Measurements from ENCODE around the gene PLCG2.

PLCG2 gene

GRCh38 chr16:81881228-81881627, 102.1 kb downstream of the PLCG2 start:
- DNase-seq, result no peak

DNA sequence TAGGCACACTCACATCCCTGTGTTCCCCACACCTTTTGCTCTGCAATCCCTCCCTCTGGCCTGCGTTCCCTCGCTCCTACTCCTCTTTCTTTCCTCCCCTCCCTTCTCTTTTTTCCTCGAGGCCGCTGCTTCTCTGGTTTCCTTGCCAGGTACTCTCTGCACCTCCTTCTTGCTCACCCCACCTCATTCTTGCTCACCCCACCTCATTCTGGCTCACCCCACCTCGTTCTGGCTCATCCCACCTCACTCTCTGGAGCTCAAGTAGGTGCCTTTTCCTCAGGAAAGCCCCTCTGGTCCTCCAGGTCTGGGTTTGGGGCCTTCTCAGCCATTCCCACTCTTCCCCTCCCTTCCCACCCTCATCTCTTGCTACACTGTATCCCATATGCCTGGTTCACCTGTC, 103.5 kb downstream of the PLCG2 start:
- no peak for DNase-seq

- no peak for DNase-seq
These were observed 104.1 kb downstream of the PLCG2 start for GRCh38 chr16:81883235-81883634.

DNA sequence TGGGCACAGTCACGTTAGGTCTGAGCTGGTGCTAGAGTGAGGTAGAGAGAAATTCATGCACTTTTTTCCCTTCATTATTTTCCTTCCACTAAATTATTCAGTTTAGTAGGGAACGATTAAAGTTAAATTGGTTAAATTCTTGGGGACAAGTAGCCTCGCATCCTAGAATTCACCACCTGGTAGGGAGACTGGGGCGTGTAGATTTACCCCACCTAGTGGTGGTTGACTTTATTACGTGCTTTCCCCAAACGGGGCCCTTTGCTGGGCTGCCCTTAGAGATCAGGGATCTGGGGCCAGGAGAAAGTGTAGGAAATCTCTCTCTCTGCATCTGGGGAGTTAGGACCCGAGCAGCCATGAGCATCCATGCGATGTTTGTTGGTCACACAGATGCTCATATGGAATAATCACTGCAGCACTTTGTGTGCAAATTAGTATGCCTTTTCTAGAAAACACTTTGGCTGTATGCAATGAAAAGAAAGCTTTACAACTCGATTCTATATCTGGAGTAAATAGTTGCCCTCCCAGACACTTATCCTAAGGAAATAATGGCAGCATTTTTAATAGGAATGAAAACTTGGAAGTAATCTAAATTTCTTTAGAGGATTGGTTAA, 107.0 kb downstream of the PLCG2 start:
- DNase-seq, result no peak

DNA sequence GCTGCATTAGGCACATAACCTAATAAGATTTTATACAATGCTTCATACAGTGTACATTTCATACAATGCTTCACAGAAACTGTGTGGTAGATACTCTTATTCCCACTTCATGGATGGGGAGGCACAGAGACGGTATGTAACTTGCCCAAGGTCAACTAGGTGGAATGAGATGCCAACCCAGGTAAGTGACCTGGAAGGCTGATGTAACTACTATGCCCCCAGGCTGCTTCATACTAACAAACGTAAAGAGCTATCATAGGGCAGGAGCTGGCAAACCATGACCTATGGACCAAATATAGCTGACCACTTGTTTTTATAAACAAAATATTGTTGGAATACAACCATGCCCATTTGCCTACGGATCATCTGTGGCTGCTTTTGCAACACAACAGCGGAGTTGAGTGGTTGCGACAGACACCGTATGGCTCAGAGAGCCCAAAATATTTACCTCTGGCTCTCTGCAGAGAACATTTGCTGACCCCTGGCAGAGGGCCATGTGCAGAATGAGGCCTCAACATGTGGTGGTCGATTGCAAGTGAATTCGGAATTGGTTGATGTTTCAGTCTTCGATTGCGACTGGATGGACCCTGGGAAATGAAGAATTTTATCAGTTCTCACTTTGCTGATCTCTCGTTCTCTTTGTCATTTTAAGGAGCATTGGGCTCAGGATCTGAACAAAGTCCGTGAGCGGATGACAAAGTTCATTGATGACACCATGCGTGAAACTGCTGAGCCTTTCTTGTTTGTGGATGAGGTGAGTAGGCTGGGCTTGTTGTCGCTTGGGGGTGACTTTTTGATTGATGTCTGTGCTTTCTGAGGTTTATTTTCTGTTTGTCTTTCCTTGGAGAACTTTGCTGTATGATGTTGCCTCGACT, 109.7 kb downstream of the PLCG2 start:
- DNase-seq, result no peak

DNA sequence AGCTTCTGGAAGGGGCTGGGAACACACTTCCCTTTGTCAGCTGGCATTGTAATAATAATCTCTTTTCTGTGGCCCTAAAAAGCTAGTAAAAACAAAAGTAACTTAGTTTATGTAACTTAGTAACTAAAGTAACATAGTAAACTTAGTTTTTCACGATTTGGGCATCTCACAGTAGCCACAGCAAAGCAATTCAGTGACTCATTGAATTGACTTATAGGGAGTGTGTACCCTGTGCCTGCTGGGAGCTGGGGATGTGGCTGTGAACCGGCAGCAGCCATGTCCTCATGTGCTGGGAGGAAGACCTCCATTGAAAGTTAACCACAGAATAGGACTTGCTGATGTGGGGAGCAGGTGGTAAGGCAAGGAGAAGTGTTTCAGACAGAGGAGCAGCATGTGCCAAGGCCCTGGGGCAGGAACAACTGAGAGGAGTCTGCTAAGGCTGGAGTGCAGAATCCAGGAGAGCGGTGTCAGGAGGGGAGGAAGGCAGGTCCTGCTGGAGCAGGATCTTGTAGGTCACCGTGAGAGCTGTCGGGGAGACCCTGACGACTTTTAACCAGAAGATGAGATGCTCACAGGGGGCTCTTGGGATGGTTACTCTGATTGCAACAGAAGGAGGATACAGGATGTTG, 112.8 kb downstream of the PLCG2 start:
- DNase-seq, result no peak

DNA sequence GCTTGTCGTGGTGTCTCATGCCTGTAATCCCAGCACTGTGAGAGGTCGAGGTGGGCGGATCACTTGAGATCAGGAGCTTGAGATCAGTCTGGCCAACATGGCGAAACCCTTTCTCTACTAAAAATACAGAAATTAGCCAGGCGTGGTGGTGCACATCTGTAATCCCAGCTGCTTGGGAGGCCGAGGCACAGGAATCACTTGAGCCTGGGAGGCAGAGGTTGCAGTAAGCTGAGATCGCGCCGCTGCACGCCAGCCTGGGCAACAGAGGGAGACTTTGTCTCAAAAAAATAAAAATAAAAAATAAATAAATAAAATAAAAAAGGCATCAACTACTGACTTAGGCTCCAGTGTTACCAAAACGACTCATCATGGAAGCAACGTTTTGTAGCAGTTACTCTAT, 115.5 kb downstream of the PLCG2 start:
- DNase-seq, result no peak

- no peak for DNase-seq
These were observed 117.8 kb downstream of the PLCG2 start for GRCh38 chr16:81896902-81897301.

GRCh38 chr16:81899601-81900000, 120.5 kb downstream of the PLCG2 start:
- DNase-seq, result no peak

GRCh38 chr16:81900014-81900413, 120.9 kb downstream of the PLCG2 start:
- no peak for DNase-seq

DNA sequence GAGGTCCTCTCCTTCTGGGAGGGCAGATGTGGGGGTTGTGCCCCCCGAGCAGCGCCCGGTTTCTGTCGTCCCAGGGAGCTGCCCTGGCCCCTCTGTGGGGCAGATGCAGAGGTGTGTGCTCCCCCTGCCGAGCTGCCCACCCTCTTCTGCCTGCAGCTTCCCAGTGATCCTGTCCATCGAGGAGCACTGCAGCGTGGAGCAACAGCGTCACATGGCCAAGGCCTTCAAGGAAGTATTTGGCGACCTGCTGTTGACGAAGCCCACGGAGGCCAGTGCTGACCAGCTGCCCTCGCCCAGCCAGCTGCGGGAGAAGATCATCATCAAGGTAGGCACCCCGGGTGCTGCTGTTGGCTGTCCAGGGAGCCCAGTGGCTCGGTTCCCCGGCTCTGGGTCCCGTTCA, 121.4 kb downstream of the PLCG2 start:
- no peak for DNase-seq

GRCh38 chr16:81901484-81901883, 122.4 kb downstream of the PLCG2 start:
- DNase-seq, result no peak

- no peak for DNase-seq
These were observed 122.9 kb downstream of the PLCG2 start for GRCh38 chr16:81902025-81902424.

DNA sequence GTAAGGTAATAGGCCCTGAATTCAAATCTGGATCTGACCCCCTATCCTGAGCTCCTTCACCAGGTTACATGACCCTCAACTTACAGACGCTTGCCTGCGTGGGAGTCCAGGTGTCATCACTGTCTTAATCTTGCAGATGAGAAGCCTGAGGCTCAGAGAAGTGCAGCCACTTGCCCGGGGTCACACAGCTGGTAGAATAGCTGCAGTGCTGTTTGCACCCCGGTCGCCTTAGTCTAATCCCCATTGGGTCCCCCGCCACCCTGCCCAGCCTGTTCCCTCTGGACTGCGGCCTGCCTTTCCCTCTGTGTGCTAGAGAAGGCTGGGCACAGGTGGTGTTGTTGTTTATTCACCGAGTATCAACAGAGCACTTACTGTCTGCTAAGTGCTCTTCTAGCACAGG, 125.2 kb downstream of the PLCG2 start:
- no peak for DNase-seq

GRCh38 chr16:81905277-81905676, 126.2 kb downstream of the PLCG2 start:
- no peak for DNase-seq

DNA sequence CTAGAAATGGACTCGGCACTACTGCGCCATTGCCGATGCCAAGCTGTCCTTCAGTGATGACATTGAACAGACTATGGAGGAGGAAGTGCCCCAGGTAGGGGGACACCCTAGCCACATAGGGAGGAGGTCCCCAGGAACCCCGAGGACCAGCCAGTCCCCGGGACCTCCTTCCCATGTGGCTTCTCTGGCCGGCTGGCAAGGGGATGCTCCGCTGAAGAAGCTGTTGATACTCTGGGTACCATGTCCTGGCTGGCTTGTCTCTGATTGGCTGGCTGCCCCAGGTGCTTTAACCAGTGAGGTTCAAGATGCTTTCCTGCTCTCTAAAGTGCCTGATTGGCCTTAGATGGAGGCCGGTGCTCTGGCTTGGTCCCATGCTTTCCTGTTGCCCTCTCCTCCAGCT, 128.6 kb downstream of the PLCG2 start:
- DNase-seq, result no peak

DNA sequence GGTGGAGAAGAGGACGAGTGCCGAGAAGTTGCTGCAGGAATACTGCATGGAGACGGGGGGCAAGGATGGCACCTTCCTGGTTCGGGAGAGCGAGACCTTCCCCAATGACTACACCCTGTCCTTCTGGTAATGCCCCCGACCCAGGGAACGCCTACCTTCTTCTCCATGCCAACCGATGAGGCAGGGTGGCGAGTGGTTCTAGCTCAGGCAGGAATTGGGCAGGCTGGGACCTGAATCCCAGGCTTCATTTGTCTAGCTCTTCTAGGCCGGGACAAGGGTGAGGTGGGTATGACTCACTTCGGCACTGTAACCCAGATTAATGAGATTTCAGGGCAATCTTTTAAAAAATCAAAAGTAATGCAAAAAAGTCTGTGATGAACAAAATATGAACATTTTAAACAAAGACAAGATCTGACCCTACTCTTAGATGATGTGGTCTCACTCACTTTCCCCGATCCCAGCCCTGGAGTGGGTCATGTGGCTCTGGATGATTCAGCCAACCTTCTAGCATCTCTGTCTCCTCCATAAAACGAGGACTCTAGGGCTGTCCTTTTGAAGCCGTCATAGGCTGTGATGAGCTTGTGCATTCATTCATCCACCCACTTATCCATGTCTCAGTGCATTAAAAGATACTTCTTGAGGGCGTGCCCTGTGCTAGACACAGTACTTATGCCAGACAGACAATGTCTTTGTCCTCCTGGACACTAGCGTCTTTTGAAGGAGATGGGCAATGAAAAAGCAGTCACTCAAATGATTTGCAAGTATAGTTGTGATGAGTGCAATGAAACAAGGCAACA, 129.6 kb downstream of the PLCG2 start:
- no peak for DNase-seq

- DNase-seq, result no peak
These were observed 131.3 kb downstream of the PLCG2 start for GRCh38 chr16:81910366-81910885.

DNA sequence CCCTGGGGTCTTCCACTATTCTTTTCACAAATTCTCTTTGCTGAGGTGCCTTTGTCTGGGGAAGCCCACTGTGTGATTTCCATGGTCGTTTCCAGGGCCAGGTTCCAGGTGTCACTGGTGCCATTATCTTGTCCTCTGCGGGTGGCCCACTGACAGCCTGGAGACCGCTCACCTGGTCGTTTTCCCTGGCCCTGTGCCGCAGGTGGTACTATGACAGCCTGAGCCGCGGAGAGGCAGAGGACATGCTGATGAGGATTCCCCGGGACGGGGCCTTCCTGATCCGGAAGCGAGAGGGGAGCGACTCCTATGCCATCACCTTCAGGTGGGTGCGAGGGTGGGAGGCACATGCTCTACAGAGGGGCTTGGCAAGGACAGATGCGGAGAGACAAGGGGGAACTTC, 133.3 kb downstream of the PLCG2 start:
- no peak for DNase-seq

- DNase-seq, result no peak
These were observed 134.1 kb downstream of the PLCG2 start for GRCh38 chr16:81913222-81913621.

- no peak for DNase-seq
These were observed 138.3 kb downstream of the PLCG2 start for GRCh38 chr16:81917375-81917774.

GRCh38 chr16:81918927-81919326, 139.8 kb downstream of the PLCG2 start:
- DNase-seq, result no peak

DNA sequence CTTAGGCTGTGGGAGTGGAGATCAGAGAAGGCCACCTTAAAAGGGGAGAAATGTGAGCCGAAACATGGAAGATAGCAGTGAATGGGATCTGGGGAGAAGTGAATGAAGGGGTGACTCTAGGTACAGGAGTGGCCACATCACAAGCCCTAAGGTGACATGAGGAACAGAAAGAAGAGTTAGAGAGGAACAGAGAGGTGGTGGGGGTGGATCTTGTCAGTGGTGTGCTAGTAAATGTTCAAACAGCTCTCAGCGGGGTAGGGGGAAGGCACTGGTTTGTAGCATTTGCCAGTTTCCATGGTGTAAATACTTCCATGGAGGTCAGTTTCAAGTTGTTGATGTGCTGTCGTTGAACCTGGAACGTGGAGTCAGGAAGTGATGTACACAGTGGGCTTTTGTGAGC, 141.4 kb downstream of the PLCG2 start:
- DNase-seq, result no peak
